Liver (tissue), 3 donors: ENCODE results near the gene DNAH7.

Experiments
- ATF3 ChIP-seq: IDR thresholded peaks from 2 replicates; pipeline ENCODE4 v1.6.1; 2016; ENCODE audit warnings: antibody characterized with exemption
- EGR1 ChIP-seq, 2 donors: IDR thresholded peaks; 2 replicates each; pipeline ENCODE4 v1.6.1; 2016 to 2018; ENCODE audit warnings: antibody characterized with exemption in 2 of 2, low read depth in 2 of 2
- GABPA ChIP-seq, 2 donors: IDR thresholded peaks in 1 of 2; conservative IDR thresholded peaks in 1 of 2; 2 replicates each; pipeline ENCODE4 v1.6.1; 2016; ENCODE audit warnings: antibody characterized with exemption in 2 of 2, mild to moderate bottlenecking in 1 of 2, moderate library complexity in 1 of 2
- JUND ChIP-seq, 2 donors: IDR thresholded peaks; 2 replicates each; pipeline ENCODE4 v1.6.1; 2016; ENCODE audit warnings: antibody characterized with exemption in 2 of 2
- MAX ChIP-seq: IDR thresholded peaks from 2 replicates; pipeline ENCODE4 v1.6.1; 2016; ENCODE audit warnings: antibody characterized with exemption
- RAD21 ChIP-seq, 2 donors: IDR thresholded peaks; 2 replicates each; pipeline ENCODE4 v1.6.1; 2016; ENCODE audit warnings: antibody characterized with exemption in 2 of 2, mild to moderate bottlenecking in 2 of 2
- RXRA ChIP-seq, 2 donors: IDR thresholded peaks; 2 replicates each; pipeline ENCODE4 v1.6.1; 2017 to 2018; ENCODE audit warnings: antibody characterized with exemption in 2 of 2, mild to moderate bottlenecking in 1 of 2
- SP1 ChIP-seq: IDR thresholded peaks from 2 replicates; pipeline ENCODE4 v1.6.1; 2018; ENCODE audit warnings: antibody characterized with exemption, mild to moderate bottlenecking
- TAF1 ChIP-seq: conservative IDR thresholded peaks from 2 replicates; pipeline ENCODE4 v1.6.1; 2016; ENCODE audit warnings: antibody characterized with exemption, mild to moderate bottlenecking
- YY1 ChIP-seq: IDR thresholded peaks from 2 replicates; pipeline ENCODE4 v1.6.1; 2016; ENCODE audit warnings: antibody characterized with exemption, mild to moderate bottlenecking
- TF ChIP-seq, protein P1 (sequence below): fragments of 150-350 bp; IDR thresholded peaks from 2 replicates; pipeline ENCODE4 v1.5.1; 2017; ENCODE audit warnings: improper control_type of control experiment, low read depth, low read length; ENCODE audit not compliant: missing input control
- donor health status: healthy.
- donor health status: healthy.

DNA sequence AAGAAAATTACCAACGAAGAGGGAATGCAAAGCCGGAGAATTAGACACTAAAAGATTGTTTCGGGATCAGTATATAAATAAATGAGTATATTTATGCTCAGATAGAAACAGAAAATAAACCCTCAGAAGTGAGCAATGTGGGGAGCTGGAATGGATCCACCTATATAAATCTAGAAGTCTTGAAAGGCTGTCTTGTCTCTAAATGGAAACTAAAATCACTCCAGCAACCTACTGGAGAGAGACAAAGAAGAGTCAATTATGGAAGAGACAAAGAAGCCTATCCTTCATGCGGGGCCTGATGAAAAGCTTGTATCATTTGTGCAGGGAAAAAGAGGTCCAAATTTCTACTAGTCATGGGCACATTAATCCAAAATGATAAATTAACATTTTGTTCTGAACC lies 158.1 kb downstream of the DNAH7 start:
- TF ChIP-seq, protein P1, sequence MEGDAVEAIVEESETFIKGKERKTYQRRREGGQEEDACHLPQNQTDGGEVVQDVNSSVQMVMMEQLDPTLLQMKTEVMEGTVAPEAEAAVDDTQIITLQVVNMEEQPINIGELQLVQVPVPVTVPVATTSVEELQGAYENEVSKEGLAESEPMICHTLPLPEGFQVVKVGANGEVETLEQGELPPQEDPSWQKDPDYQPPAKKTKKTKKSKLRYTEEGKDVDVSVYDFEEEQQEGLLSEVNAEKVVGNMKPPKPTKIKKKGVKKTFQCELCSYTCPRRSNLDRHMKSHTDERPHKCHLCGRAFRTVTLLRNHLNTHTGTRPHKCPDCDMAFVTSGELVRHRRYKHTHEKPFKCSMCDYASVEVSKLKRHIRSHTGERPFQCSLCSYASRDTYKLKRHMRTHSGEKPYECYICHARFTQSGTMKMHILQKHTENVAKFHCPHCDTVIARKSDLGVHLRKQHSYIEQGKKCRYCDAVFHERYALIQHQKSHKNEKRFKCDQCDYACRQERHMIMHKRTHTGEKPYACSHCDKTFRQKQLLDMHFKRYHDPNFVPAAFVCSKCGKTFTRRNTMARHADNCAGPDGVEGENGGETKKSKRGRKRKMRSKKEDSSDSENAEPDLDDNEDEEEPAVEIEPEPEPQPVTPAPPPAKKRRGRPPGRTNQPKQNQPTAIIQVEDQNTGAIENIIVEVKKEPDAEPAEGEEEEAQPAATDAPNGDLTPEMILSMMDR = no peak
- TF ChIP-seq GABPA (IDR thresholded peaks at IDR 0.05 in 1 of 2, conservative IDR thresholded peaks at IDR 0.05 in 1 of 2) (no peak), YY1 (no peak), EGR1 (IDR thresholded peaks at IDR 0.05; ENCODE audit: low read depth in 2 of 2) (no peak), TAF1 (no peak), SP1 (no peak), RAD21 (IDR thresholded peaks at IDR 0.05) (no peak), RXRA (IDR thresholded peaks at IDR 0.05) (no peak), JUND (IDR thresholded peaks at IDR 0.05) (no peak), ATF3 (no peak), MAX (no peak)
